Panc1 (cell line): ENCODE results near the gene DCP1A.

Source experiments
- POLR2AphosphoS5 ChIP-seq: IDR thresholded peaks from 2 replicates; pipeline ENCODE4 v1.6.1; 2012; ENCODE audit warnings: mild to moderate bottlenecking, low read depth, low read length, moderate library complexity
- SIN3A ChIP-seq: IDR thresholded peaks from 2 replicates; pipeline ENCODE4 v1.6.1; 2012; ENCODE audit warnings: low read depth, mild to moderate bottlenecking, low read length, moderate library complexity, borderline replicate concordance; ENCODE audit not compliant: insufficient read depth
- TF ChIP-seq, protein P1 (sequence below): fragments of 450-650 bp; IDR thresholded peaks from 2 replicates; pipeline ENCODE4 v1.5.1; 2017; ENCODE audit warnings: mild to moderate bottlenecking
- TF ChIP-seq, protein P2 (sequence below), 2 experiments: IDR thresholded peaks; 2 replicates each; pipeline ENCODE4 v1.6.1; 2011 to 2012; ENCODE audit warnings: low read depth in 2 of 2, control low read depth in 1 of 2, low read length in 1 of 2, mild to moderate bottlenecking in 1 of 2, moderate library complexity in 1 of 2; ENCODE audit not compliant: insufficient read depth in 1 of 2

DNA sequence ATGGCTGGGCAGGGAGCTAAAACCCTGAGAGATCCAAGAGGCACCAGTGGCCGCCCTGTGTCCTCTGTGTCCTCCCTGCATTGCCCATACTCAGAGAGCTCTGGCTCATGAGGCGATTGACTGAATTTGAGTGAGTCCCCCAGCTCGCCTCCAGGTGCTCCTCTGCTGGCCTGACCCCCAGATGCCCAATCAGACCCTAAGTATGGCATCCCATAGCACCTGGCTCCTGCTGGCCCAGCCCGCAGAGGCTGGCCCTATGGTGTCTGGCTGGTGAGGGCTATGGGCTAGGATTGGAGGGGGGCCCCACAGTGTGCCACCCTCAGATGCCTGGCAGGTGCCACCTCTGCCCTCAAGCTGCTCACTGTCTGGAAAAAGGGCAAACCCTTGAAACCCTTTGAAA, 89.9 kb downstream of the DCP1A start:
- TF ChIP-seq, protein P1, sequence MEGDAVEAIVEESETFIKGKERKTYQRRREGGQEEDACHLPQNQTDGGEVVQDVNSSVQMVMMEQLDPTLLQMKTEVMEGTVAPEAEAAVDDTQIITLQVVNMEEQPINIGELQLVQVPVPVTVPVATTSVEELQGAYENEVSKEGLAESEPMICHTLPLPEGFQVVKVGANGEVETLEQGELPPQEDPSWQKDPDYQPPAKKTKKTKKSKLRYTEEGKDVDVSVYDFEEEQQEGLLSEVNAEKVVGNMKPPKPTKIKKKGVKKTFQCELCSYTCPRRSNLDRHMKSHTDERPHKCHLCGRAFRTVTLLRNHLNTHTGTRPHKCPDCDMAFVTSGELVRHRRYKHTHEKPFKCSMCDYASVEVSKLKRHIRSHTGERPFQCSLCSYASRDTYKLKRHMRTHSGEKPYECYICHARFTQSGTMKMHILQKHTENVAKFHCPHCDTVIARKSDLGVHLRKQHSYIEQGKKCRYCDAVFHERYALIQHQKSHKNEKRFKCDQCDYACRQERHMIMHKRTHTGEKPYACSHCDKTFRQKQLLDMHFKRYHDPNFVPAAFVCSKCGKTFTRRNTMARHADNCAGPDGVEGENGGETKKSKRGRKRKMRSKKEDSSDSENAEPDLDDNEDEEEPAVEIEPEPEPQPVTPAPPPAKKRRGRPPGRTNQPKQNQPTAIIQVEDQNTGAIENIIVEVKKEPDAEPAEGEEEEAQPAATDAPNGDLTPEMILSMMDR: no peak
- TF ChIP-seq, protein P2, sequence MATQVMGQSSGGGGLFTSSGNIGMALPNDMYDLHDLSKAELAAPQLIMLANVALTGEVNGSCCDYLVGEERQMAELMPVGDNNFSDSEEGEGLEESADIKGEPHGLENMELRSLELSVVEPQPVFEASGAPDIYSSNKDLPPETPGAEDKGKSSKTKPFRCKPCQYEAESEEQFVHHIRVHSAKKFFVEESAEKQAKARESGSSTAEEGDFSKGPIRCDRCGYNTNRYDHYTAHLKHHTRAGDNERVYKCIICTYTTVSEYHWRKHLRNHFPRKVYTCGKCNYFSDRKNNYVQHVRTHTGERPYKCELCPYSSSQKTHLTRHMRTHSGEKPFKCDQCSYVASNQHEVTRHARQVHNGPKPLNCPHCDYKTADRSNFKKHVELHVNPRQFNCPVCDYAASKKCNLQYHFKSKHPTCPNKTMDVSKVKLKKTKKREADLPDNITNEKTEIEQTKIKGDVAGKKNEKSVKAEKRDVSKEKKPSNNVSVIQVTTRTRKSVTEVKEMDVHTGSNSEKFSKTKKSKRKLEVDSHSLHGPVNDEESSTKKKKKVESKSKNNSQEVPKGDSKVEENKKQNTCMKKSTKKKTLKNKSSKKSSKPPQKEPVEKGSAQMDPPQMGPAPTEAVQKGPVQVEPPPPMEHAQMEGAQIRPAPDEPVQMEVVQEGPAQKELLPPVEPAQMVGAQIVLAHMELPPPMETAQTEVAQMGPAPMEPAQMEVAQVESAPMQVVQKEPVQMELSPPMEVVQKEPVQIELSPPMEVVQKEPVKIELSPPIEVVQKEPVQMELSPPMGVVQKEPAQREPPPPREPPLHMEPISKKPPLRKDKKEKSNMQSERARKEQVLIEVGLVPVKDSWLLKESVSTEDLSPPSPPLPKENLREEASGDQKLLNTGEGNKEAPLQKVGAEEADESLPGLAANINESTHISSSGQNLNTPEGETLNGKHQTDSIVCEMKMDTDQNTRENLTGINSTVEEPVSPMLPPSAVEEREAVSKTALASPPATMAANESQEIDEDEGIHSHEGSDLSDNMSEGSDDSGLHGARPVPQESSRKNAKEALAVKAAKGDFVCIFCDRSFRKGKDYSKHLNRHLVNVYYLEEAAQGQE (IDR thresholded peaks at IDR 0.05; ENCODE audit: insufficient read depth in 1 of 2, low read depth in 2 of 2, low read length in 1 of 2): no peak
- TF ChIP-seq POLR2AphosphoS5 (no peak), SIN3A (no peak)
